Muscle layer of colon (tissue), 2 donors: ENCODE measurements around the gene PRR5L.

Experiments used
- H3K27ac ChIP-seq: one replicate; pipeline ENCODE4 v1.7.0; 2013; ENCODE audit warnings: low read depth, mild to moderate bottlenecking, low read length, moderate library complexity
- H3K27me3 ChIP-seq, 2 donors: one replicate each; pipeline ENCODE4 v1.7.0; 2013; ENCODE audit warnings: low read length in 2 of 2, mild to moderate bottlenecking in 2 of 2; ENCODE audit not compliant: insufficient read depth in 2 of 2, control insufficient read depth in 1 of 2
- H3K36me3 ChIP-seq: one replicate; pipeline ENCODE4 v1.7.0; 2013; ENCODE audit warnings: mild to moderate bottlenecking, low read length; ENCODE audit not compliant: insufficient read depth
- H3K4me1 ChIP-seq: one replicate; pipeline ENCODE4 v1.7.0; 2013; ENCODE audit warnings: mild to moderate bottlenecking, low read length; ENCODE audit not compliant: insufficient read depth
- H3K4me3 ChIP-seq, 2 donors: one replicate each; pipeline ENCODE4 v1.7.0; 2013; ENCODE audit warnings: low read length in 2 of 2, low read depth in 1 of 2, mild to moderate bottlenecking in 1 of 2, moderate library complexity in 1 of 2
- H3K9ac ChIP-seq: one replicate; pipeline ENCODE4 v1.7.0; 2013; ENCODE audit warnings: low read length
- H3K9me3 ChIP-seq: one replicate; pipeline ENCODE4 v1.7.0; 2013; ENCODE audit warnings: mild to moderate bottlenecking, low read length
- donor health status: abdominal sarcoma.
- donor health status: Adenocarcinoma of cecum.

Gene PRR5L

GRCh38 chr11:36452236-36452940 lies 156.3 kb downstream of the PRR5L start:
- no peaks in the 10 kb centered on the region for H3K27me3 ChIP-seq
- no peak overlapping the region for H3K27ac ChIP-seq
- H3K9me3 ChIP-seq = no peaks in the 10 kb centered on the region
- no peak overlapping the region for H3K9ac ChIP-seq
- no peak overlapping the region for H3K4me3 ChIP-seq
- peaks cover 7% of the 10 kb centered on the region for H3K4me1 ChIP-seq
- H3K36me3 ChIP-seq = no peaks in the 10 kb centered on the region

- no peak overlapping the region for H3K4me3 ChIP-seq
- no peak overlapping the region for H3K9ac ChIP-seq
- no peaks in the 10 kb centered on the region for H3K9me3 ChIP-seq
- H3K36me3 ChIP-seq = no peaks in the 10 kb centered on the region
- no peaks in the 10 kb centered on the region for H3K27me3 ChIP-seq
- H3K27ac ChIP-seq = no peak overlapping the region
- H3K4me1 ChIP-seq = peaks cover 7% of the 10 kb centered on the region
Observed at GRCh38 chr11:36452961-36453360, 156.9 kb downstream of the PRR5L start.

GRCh38 chr11:36453678-36454077 lies 157.6 kb downstream of the PRR5L start:
- H3K4me3 ChIP-seq = no peak overlapping the region
- no peaks in the 10 kb centered on the region for H3K9me3 ChIP-seq
- no peak overlapping the region for H3K9ac ChIP-seq
- no peaks in the 10 kb centered on the region for H3K36me3 ChIP-seq
- peaks cover 7% of the 10 kb centered on the region for H3K4me1 ChIP-seq
- no peaks in the 10 kb centered on the region for H3K27me3 ChIP-seq
- no peak overlapping the region for H3K27ac ChIP-seq

- no peak overlapping the region for H3K27ac ChIP-seq
- peaks cover 6% of the 10 kb centered on the region for H3K4me1 ChIP-seq
- no peaks in the 10 kb centered on the region for H3K36me3 ChIP-seq
Observed at GRCh38 chr11:36454551-36454940, 158.5 kb downstream of the PRR5L start.

GRCh38 chr11:36454941-36455631 lies 159.0 kb downstream of the PRR5L start:
- Histone ChIP-seq H3K9me3 (no peaks in the 10 kb centered on the region), H3K4me1 (peaks cover under 1% of the 10 kb centered on the region), H3K4me3 (no peak overlapping the region), H3K36me3 (no peaks in the 10 kb centered on the region), H3K9ac (no peak overlapping the region), H3K27ac (no peak overlapping the region), H3K27me3 (no peaks in the 10 kb centered on the region)

More at GRCh38 chr11:36454551-36454940, 158.5 kb downstream of the PRR5L start:
- no peaks in the 10 kb centered on the region for H3K9me3 ChIP-seq
- H3K27me3 ChIP-seq = no peaks in the 10 kb centered on the region
- H3K9ac ChIP-seq = no peak overlapping the region
- no peak overlapping the region for H3K4me3 ChIP-seq

GRCh38 chr11:36455658-36456111 lies 159.6 kb downstream of the PRR5L start:
- Histone ChIP-seq H3K4me1 (no peaks in the 10 kb centered on the region), H3K9me3 (no peaks in the 10 kb centered on the region), H3K9ac (no peak overlapping the region), H3K4me3 (no peak overlapping the region), H3K27me3 (no peaks in the 10 kb centered on the region), H3K27ac (no peak overlapping the region), H3K36me3 (no peaks in the 10 kb centered on the region)

GRCh38 chr11:36456156-36456555 lies 160.1 kb downstream of the PRR5L start:
- H3K4me3 ChIP-seq = no peak overlapping the region
- H3K27me3 ChIP-seq = no peaks in the 10 kb centered on the region
- H3K9me3 ChIP-seq = no peaks in the 10 kb centered on the region
- no peak overlapping the region for H3K27ac ChIP-seq
- H3K36me3 ChIP-seq = no peaks in the 10 kb centered on the region
- no peaks in the 10 kb centered on the region for H3K4me1 ChIP-seq
- no peak overlapping the region for H3K9ac ChIP-seq

GRCh38 chr11:36458129-36458915 lies 162.2 kb downstream of the PRR5L start:
- no peak overlapping the region for H3K27ac ChIP-seq
- H3K36me3 ChIP-seq = no peaks in the 10 kb centered on the region
- no peak overlapping the region for H3K4me3 ChIP-seq

GRCh38 chr11:36459046-36459445 lies 163.0 kb downstream of the PRR5L start:
- no peaks in the 10 kb centered on the region for H3K9me3 ChIP-seq
- no peaks in the 10 kb centered on the region for H3K4me1 ChIP-seq
- no peak overlapping the region for H3K27ac ChIP-seq
- no peaks in the 10 kb centered on the region for H3K27me3 ChIP-seq
- no peak overlapping the region for H3K9ac ChIP-seq
- no peak overlapping the region for H3K4me3 ChIP-seq
- no peaks in the 10 kb centered on the region for H3K36me3 ChIP-seq

More at GRCh38 chr11:36458129-36458915, 162.2 kb downstream of the PRR5L start:
- H3K4me1 ChIP-seq = no peaks in the 10 kb centered on the region
- no peaks in the 10 kb centered on the region for H3K9me3 ChIP-seq
- H3K27me3 ChIP-seq = no peaks in the 10 kb centered on the region
- no peak overlapping the region for H3K9ac ChIP-seq

GRCh38 chr11:36460220-36460619 lies 164.1 kb downstream of the PRR5L start:
- Histone ChIP-seq H3K4me3 (no peak overlapping the region), H3K9me3 (no peaks in the 10 kb centered on the region), H3K27ac (no peak overlapping the region), H3K36me3 (no peaks in the 10 kb centered on the region), H3K27me3 (no peaks in the 10 kb centered on the region), H3K9ac (no peak overlapping the region), H3K4me1 (no peaks in the 10 kb centered on the region)

GRCh38 chr11:36462321-36462720 lies 166.2 kb downstream of the PRR5L start:
- no peak overlapping the region for H3K27ac ChIP-seq
- no peak overlapping the region for H3K9ac ChIP-seq
- H3K4me1 ChIP-seq = no peaks in the 10 kb centered on the region
- no peaks in the 10 kb centered on the region for H3K9me3 ChIP-seq
- H3K27me3 ChIP-seq = no peaks in the 10 kb centered on the region
- H3K36me3 ChIP-seq = no peaks in the 10 kb centered on the region
- no peak overlapping the region for H3K4me3 ChIP-seq
